H9 (cell line): ENCODE results near the gene MBLAC1. TPM values are rescaled to one million over a fixed set of nuclear protein-coding genes. Genes with fewer than 3 reads are reported as not detected.

Experiments used
- DNase-seq: peaks from one replicate; pipeline ENCODE4 v3.0.0-alpha.2; 2017
- H2AFZ ChIP-seq: one replicate; pipeline ENCODE4 v1.6.1; 2013; ENCODE audit warnings: mild to moderate bottlenecking, low read length, control low read depth, moderate library complexity
- H2AK5ac ChIP-seq: 2 replicates; pipeline ENCODE4 v1.6.1; 2013; ENCODE audit warnings: low read length, control low read depth, mixed read lengths; ENCODE audit not compliant: insufficient read length
- H2BK120ac ChIP-seq: one replicate; pipeline ENCODE4 v1.6.1; 2013; ENCODE audit warnings: low read depth, mild to moderate bottlenecking, low read length, control low read depth, inconsistent platforms; ENCODE audit not compliant: poor library complexity, severe bottlenecking
- H2BK12ac ChIP-seq: 2 replicates; pipeline ENCODE4 v1.6.1; 2013; ENCODE audit warnings: low read length, control low read depth, mixed read lengths, low read depth; ENCODE audit not compliant: insufficient read length
- H2BK15ac ChIP-seq: 2 replicates; pipeline ENCODE4 v1.6.1; 2013; ENCODE audit warnings: low read depth, low read length, control low read depth
- H2BK20ac ChIP-seq: one replicate; pipeline ENCODE4 v1.6.1; 2013; ENCODE audit warnings: low read depth, mild to moderate bottlenecking, low read length, control low read depth, inconsistent platforms; ENCODE audit not compliant: poor library complexity, severe bottlenecking
- H2BK5ac ChIP-seq: 2 replicates; pipeline ENCODE4 v1.6.1; 2013; ENCODE audit warnings: low read length, control low read depth, mixed read lengths; ENCODE audit not compliant: insufficient read length
- H3K14ac ChIP-seq: 2 replicates; pipeline ENCODE4 v1.6.1; 2013; ENCODE audit warnings: low read length, control low read depth; ENCODE audit not compliant: insufficient read depth
- H3K18ac ChIP-seq: 2 replicates; pipeline ENCODE4 v1.6.1; 2013; ENCODE audit warnings: low read depth, mild to moderate bottlenecking, mixed read lengths, low read length, control low read depth; ENCODE audit not compliant: insufficient read length
- H3K23ac ChIP-seq: 2 replicates; pipeline ENCODE4 v1.6.1; 2013; ENCODE audit warnings: low read length, control low read depth, mixed read lengths, low read depth; ENCODE audit not compliant: insufficient read length
- H3K23me2 ChIP-seq: 2 replicates; pipeline ENCODE4 v1.6.1; 2013; ENCODE audit warnings: low read depth, mild to moderate bottlenecking, mixed read lengths, low read length, control low read depth; ENCODE audit not compliant: insufficient read length, poor library complexity, severe bottlenecking
- H3K27ac ChIP-seq: 2 replicates; pipeline ENCODE4 v1.5.1; 2013; ENCODE audit warnings: low read length, control low read depth, mixed read lengths, low read depth; ENCODE audit not compliant: insufficient read length
- H3K27me3 ChIP-seq: 2 replicates; pipeline ENCODE4 v1.6.1; 2013; ENCODE audit warnings: low read length, control low read depth, inconsistent platforms; ENCODE audit not compliant: insufficient read depth
- H3K4ac ChIP-seq: 2 replicates; pipeline ENCODE4 v1.6.1; 2013; ENCODE audit warnings: low read depth, mild to moderate bottlenecking, control low read depth, inconsistent platforms, low read length, moderate library complexity
- H3K4me1 ChIP-seq: 2 replicates; pipeline ENCODE4 v1.6.1; 2013; ENCODE audit warnings: low read length, control low read depth, inconsistent platforms; ENCODE audit not compliant: insufficient read depth
- H3K4me2 ChIP-seq: 2 replicates; pipeline ENCODE4 v1.6.1; 2013; ENCODE audit warnings: low read length, control low read depth, mixed read lengths; ENCODE audit not compliant: insufficient read length, insufficient read depth
- H3K56ac ChIP-seq: 2 replicates; pipeline ENCODE4 v1.6.1; 2013; ENCODE audit warnings: low read depth, mild to moderate bottlenecking, mixed read lengths, low read length, control low read depth; ENCODE audit not compliant: insufficient read length
- H3K79me1 ChIP-seq: 2 replicates; pipeline ENCODE4 v1.6.1; 2013; ENCODE audit warnings: low read depth, mild to moderate bottlenecking, moderate library complexity, low read length, control low read depth, inconsistent platforms; ENCODE audit not compliant: insufficient read depth, poor library complexity, severe bottlenecking
- H3K79me2 ChIP-seq: 2 replicates; pipeline ENCODE4 v1.6.1; 2013; ENCODE audit warnings: low read length, control low read depth, inconsistent platforms; ENCODE audit not compliant: insufficient read depth
- H3K9ac ChIP-seq: 2 replicates; pipeline ENCODE4 v1.6.1; 2013; ENCODE audit warnings: low read length, control low read depth, mixed read lengths; ENCODE audit not compliant: insufficient read length; ENCODE audit errors: extremely low read depth
- H3K9me3 ChIP-seq: one replicate; pipeline ENCODE4 v1.6.1; 2013; ENCODE audit warnings: low read depth, low read length, inconsistent platforms; ENCODE audit not compliant: control insufficient read depth
- H3T11ph ChIP-seq: one replicate; pipeline ENCODE4 v1.6.1; 2013; ENCODE audit warnings: mild to moderate bottlenecking, low read length, control low read depth, inconsistent platforms
- H4K20me1 ChIP-seq: one replicate; pipeline ENCODE4 v1.6.1; 2013; ENCODE audit not compliant: control insufficient read depth, insufficient read length, insufficient read depth
- H4K5ac ChIP-seq: 2 replicates; pipeline ENCODE4 v1.6.1; 2013; ENCODE audit warnings: low read depth, mild to moderate bottlenecking, mixed read lengths, low read length, control low read depth; ENCODE audit not compliant: insufficient read length
- H4K8ac ChIP-seq: replicated peaks from 2 replicates; pipeline ENCODE4 v1.6.1; 2013; ENCODE audit warnings: low read length, control low read depth, mixed read lengths, low read depth; ENCODE audit not compliant: insufficient read length
- H4K91ac ChIP-seq: 2 replicates; pipeline ENCODE4 v1.6.1; 2013; ENCODE audit warnings: low read depth, mild to moderate bottlenecking, moderate library complexity, mixed read lengths, low read length, control low read depth; ENCODE audit not compliant: insufficient read length
- H3K27ac Mint-ChIP-seq, 3 experiments: 2 replicates in 2 of 3; 3 replicates in 1 of 3; pipeline ENCODE4 v1.8.0; 2020 to 2021; ENCODE audit warnings: mixed read lengths in 3 of 3, mild to moderate bottlenecking in 1 of 3, moderate library complexity in 1 of 3
- H3K27me3 Mint-ChIP-seq: 2 replicates; pipeline ENCODE4 v1.8.0; 2021; ENCODE audit warnings: low read depth, mild to moderate bottlenecking, moderate library complexity, mixed read lengths
- H3K36me3 Mint-ChIP-seq, 3 experiments: 2 replicates in 2 of 3; 3 replicates in 1 of 3; pipeline ENCODE4 v1.8.0; 2020 to 2021; ENCODE audit warnings: low read depth in 3 of 3, mixed read lengths in 3 of 3; ENCODE audit not compliant: insufficient read depth in 1 of 3
- H3K4me1 Mint-ChIP-seq, 2 experiments: 2 replicates each; pipeline ENCODE4 v1.8.0; 2020; ENCODE audit warnings: mixed read lengths in 2 of 2
- H3K4me3 Mint-ChIP-seq, 2 experiments: 2 replicates in 1 of 2; 3 replicates in 1 of 2; pipeline ENCODE4 v1.8.0; 2020 to 2021; ENCODE audit warnings: mild to moderate bottlenecking in 2 of 2, mixed read lengths in 2 of 2, moderate library complexity in 1 of 2
- H3K9me3 Mint-ChIP-seq, 2 experiments: 2 replicates in 1 of 2; 3 replicates in 1 of 2; pipeline ENCODE4 v1.8.0; 2020; ENCODE audit warnings: mild to moderate bottlenecking in 2 of 2, mixed read lengths in 2 of 2, moderate library complexity in 1 of 2
- WGBS: extraction: QIAGEN DNeasy Blood & Tissue Kit; methylation state at CpG from one replicate; pipeline ENCODE4 v1.1.7; 2013; ENCODE audit warnings: missing lambda C conversion rate, low lambda C conversion rate, mixed read lengths; ENCODE audit not compliant: insufficient read length; ENCODE audit errors: extremely low coverage; 5-methylcytosine and 5-hydroxymethylcytosine counted together
- total RNA-seq: library from RNA; stranded (reverse); gene quantifications from 2 replicates; pipeline ENCODE4 v1.2.1, GENCODE V29; 2021
- TF ChIP-seq, protein P1 (sequence below): fragments of 200-600 bp; sonication (generic); conservative IDR thresholded peaks from 3 replicates; pipeline ENCODE4 v1.8.0; 2021; ENCODE audit warnings: antibody characterized with exemption, mild to moderate bottlenecking

Gene MBLAC1
- total RNA-seq, 1 experiment from 2014 or later = 1.9 TPM

- H3K9me3 Mint-ChIP-seq = no peaks in the 10 kb centered on the region; a peak in 1 of 5 replicates
- H3K27ac Mint-ChIP-seq = 0 out of 7 replicates have a peak overlapping the region, but pooled peaks of 1 of the 3 experiments have one; percentile 27
- Histone ChIP-seq H3K23me2 (peaks cover 12% of the 10 kb centered on the region), H3K79me2 (no peaks in the 10 kb centered on the region), H3K79me1 (no peaks in the 10 kb centered on the region), H3K23ac (no peak overlapping the region), H3K4ac (no peak overlapping the region), H3K4me2 (no peak overlapping the region), H3T11ph (no peak overlapping the region), H2BK5ac (no peak overlapping the region), H2BK15ac (no peak overlapping the region), H3K4me1 (peaks cover 7% of the 10 kb centered on the region), H3K9me3 (no peaks in the 10 kb centered on the region), H4K91ac (no peak overlapping the region), H2BK120ac (no peak overlapping the region), H3K9ac (no peak overlapping the region), H4K8ac (no peak overlapping the region), H2BK20ac (no peak overlapping the region), H2AFZ (no peak overlapping the region), H3K18ac (no peak overlapping the region), H2AK5ac (no peak overlapping the region), H3K14ac (no peak overlapping the region), H3K56ac (no peak overlapping the region), H4K20me1 (no peaks in the 10 kb centered on the region), H4K5ac (no peak overlapping the region), H3K27me3 (no peaks in the 10 kb centered on the region; the same call in 1 of the 2 replicates), H3K27ac (no peak overlapping the region), H2BK12ac (no peak overlapping the region)
- no peaks in the 10 kb centered on the region; a peak in 1 of 7 replicates for H3K36me3 Mint-ChIP-seq
- WGBS = no CpG with 5 or more reads among the region's 5 CpGs
- no peak overlapping the region for H3K4me3 Mint-ChIP-seq
- no peak for DNase-seq
- peaks cover 24% of the 10 kb centered on the region for H3K27me3 Mint-ChIP-seq
- H3K4me1 Mint-ChIP-seq = peaks cover 30 to 39% of the 10 kb centered on the region in 2 experiments
- TF ChIP-seq, protein P1, sequence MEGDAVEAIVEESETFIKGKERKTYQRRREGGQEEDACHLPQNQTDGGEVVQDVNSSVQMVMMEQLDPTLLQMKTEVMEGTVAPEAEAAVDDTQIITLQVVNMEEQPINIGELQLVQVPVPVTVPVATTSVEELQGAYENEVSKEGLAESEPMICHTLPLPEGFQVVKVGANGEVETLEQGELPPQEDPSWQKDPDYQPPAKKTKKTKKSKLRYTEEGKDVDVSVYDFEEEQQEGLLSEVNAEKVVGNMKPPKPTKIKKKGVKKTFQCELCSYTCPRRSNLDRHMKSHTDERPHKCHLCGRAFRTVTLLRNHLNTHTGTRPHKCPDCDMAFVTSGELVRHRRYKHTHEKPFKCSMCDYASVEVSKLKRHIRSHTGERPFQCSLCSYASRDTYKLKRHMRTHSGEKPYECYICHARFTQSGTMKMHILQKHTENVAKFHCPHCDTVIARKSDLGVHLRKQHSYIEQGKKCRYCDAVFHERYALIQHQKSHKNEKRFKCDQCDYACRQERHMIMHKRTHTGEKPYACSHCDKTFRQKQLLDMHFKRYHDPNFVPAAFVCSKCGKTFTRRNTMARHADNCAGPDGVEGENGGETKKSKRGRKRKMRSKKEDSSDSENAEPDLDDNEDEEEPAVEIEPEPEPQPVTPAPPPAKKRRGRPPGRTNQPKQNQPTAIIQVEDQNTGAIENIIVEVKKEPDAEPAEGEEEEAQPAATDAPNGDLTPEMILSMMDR = no peak
Measured at GRCh38 chr7:100163871-100164270, 37.1 kb downstream of the MBLAC1 start.
